HuH-7 (cell line): ENCODE results near the gene CGNL1.

ENCODE experiments used
- DNase-seq: peaks from one replicate; pipeline ENCODE4 v3.0.0; 2011; ENCODE audit warnings: low spot score

CGNL1 gene

GRCh38 chr15:57460208-57460816 lies 84.0 kb downstream of the CGNL1 start:
- DNase-seq, result no peak

- no peak for DNase-seq
Measured at GRCh38 chr15:57461541-57461940, 85.2 kb downstream of the CGNL1 start.

- DNase-seq, result no peak
Measured at GRCh38 chr15:57462381-57462780, 86.1 kb downstream of the CGNL1 start.

- DNase-seq, result no peak
Measured at GRCh38 chr15:57463360-57463759, 87.1 kb downstream of the CGNL1 start.

- DNase-seq, result no peak
Measured at GRCh38 chr15:57464480-57464879, 88.2 kb downstream of the CGNL1 start.

- no peak for DNase-seq
Measured at GRCh38 chr15:57468486-57468885, 92.2 kb downstream of the CGNL1 start.

GRCh38 chr15:57470543-57470942 lies 94.2 kb downstream of the CGNL1 start:
- no peak for DNase-seq

GRCh38 chr15:57472861-57473260 lies 96.6 kb downstream of the CGNL1 start:
- DNase-seq, result no peak

GRCh38 chr15:57476533-57476975 lies 100.2 kb downstream of the CGNL1 start:
- no peak for DNase-seq

- peak; percentile 71 for DNase-seq
Measured at GRCh38 chr15:57477736-57478522, 101.6 kb downstream of the CGNL1 start.

GRCh38 chr15:57479005-57479404 lies 102.7 kb downstream of the CGNL1 start:
- no peak for DNase-seq

- no peak for DNase-seq
Measured at GRCh38 chr15:57481038-57481705, 104.9 kb downstream of the CGNL1 start.

GRCh38 chr15:57485869-57486268 lies 109.6 kb downstream of the CGNL1 start:
- DNase-seq, result no peak

GRCh38 chr15:57486833-57487232 lies 110.5 kb downstream of the CGNL1 start:
- no peak for DNase-seq

GRCh38 chr15:57489122-57489521 lies 112.8 kb downstream of the CGNL1 start:
- no peak for DNase-seq

- DNase-seq, result no peak
Measured at GRCh38 chr15:57493351-57493750, 117.0 kb downstream of the CGNL1 start.

GRCh38 chr15:57494581-57494980 lies 118.3 kb downstream of the CGNL1 start:
- DNase-seq, result no peak

- DNase-seq, result no peak
Measured at GRCh38 chr15:57495041-57495440, 118.7 kb downstream of the CGNL1 start.

- no peak for DNase-seq
Measured at GRCh38 chr15:57495554-57496165, 119.4 kb downstream of the CGNL1 start.

- DNase-seq, result no peak
Measured at GRCh38 chr15:57496594-57496945, 120.3 kb downstream of the CGNL1 start.

- DNase-seq, result peak; percentile 63
Measured at GRCh38 chr15:57496946-57497869, 120.9 kb downstream of the CGNL1 start.

- DNase-seq, result no peak
Measured at GRCh38 chr15:57500256-57500655, 124.0 kb downstream of the CGNL1 start.
